Mesendoderm (in vitro differentiated cells): ENCODE results near the gene UVSSA.

Experiments used
- DNase-seq: peaks from one replicate; pipeline ENCODE4 v3.0.0; 2013
- H2AK5ac ChIP-seq: 2 replicates; pipeline ENCODE4 v1.6.1; 2013; ENCODE audit warnings: low read length, inconsistent platforms
- H2BK120ac ChIP-seq: 2 replicates; pipeline ENCODE4 v1.6.1; 2013; ENCODE audit warnings: low read depth, mild to moderate bottlenecking, low read length, moderate library complexity, mixed read lengths
- H2BK15ac ChIP-seq: replicated peaks from 2 replicates; pipeline ENCODE4 v1.6.1; 2013; ENCODE audit warnings: low read depth, mild to moderate bottlenecking, moderate library complexity
- H2BK5ac ChIP-seq: 2 replicates; pipeline ENCODE4 v1.6.1; 2013; ENCODE audit warnings: low read length, inconsistent platforms
- H3K18ac ChIP-seq: 2 replicates; pipeline ENCODE4 v1.6.1; 2013; ENCODE audit warnings: mild to moderate bottlenecking, low read length, mixed read lengths
- H3K23ac ChIP-seq: one replicate; pipeline ENCODE4 v1.6.1; 2013; ENCODE audit warnings: low read length
- H3K27ac ChIP-seq: 2 replicates; pipeline ENCODE4 v1.5.1; 2013; ENCODE audit warnings: low read depth, mild to moderate bottlenecking, inconsistent platforms, low read length, moderate library complexity
- H3K27me3 ChIP-seq: 2 replicates; pipeline ENCODE4 v1.6.1; 2013; ENCODE audit warnings: low read length, control low read depth, mild to moderate bottlenecking, inconsistent platforms; ENCODE audit not compliant: insufficient read depth, poor library complexity
- H3K36me3 ChIP-seq: 2 replicates; pipeline ENCODE4 v1.6.1; 2013; ENCODE audit warnings: low read length, inconsistent platforms; ENCODE audit not compliant: control insufficient read depth, insufficient read depth
- H3K4ac ChIP-seq: one replicate; pipeline ENCODE4 v1.6.1; 2013; ENCODE audit warnings: low read depth, mild to moderate bottlenecking, low read length, moderate library complexity
- H3K4me1 ChIP-seq: 2 replicates; pipeline ENCODE4 v1.6.1; 2013; ENCODE audit warnings: low read depth, low read length, inconsistent platforms; ENCODE audit not compliant: control insufficient read depth
- H3K4me2 ChIP-seq: 2 replicates; pipeline ENCODE4 v1.6.1; 2013; ENCODE audit warnings: low read length
- H3K4me3 ChIP-seq: 2 replicates; pipeline ENCODE4 v1.5.1; 2013; ENCODE audit warnings: mild to moderate bottlenecking, low read length
- H3K56ac ChIP-seq: one replicate; pipeline ENCODE4 v1.6.1; 2013; ENCODE audit warnings: low read length
- H3K79me1 ChIP-seq: 2 replicates; pipeline ENCODE4 v1.6.1; 2013; ENCODE audit warnings: low read length, inconsistent platforms
- H3K79me2 ChIP-seq: 2 replicates; pipeline ENCODE4 v1.6.1; 2013; ENCODE audit warnings: mild to moderate bottlenecking, low read length; ENCODE audit not compliant: control insufficient read depth, insufficient read depth
- H3K9ac ChIP-seq: 2 replicates; pipeline ENCODE4 v1.6.1; 2013; ENCODE audit warnings: low read length, inconsistent platforms
- H4K5ac ChIP-seq: one replicate; pipeline ENCODE4 v1.6.1; 2013; ENCODE audit warnings: low read length
- H4K8ac ChIP-seq: one replicate; pipeline ENCODE4 v1.6.1; 2013; ENCODE audit warnings: low read depth, mild to moderate bottlenecking, control low read depth, low read length, moderate library complexity
- WGBS: extraction: QIAGEN DNeasy Blood & Tissue Kit; methylation state at CpG from one replicate; pipeline ENCODE4 v1.1.7; 2013; ENCODE audit warnings: low lambda C conversion rate, missing lambda C conversion rate; ENCODE audit not compliant: insufficient coverage; ENCODE audit errors: extremely low coverage; 5-methylcytosine and 5-hydroxymethylcytosine counted together

The UVSSA gene

DNA sequence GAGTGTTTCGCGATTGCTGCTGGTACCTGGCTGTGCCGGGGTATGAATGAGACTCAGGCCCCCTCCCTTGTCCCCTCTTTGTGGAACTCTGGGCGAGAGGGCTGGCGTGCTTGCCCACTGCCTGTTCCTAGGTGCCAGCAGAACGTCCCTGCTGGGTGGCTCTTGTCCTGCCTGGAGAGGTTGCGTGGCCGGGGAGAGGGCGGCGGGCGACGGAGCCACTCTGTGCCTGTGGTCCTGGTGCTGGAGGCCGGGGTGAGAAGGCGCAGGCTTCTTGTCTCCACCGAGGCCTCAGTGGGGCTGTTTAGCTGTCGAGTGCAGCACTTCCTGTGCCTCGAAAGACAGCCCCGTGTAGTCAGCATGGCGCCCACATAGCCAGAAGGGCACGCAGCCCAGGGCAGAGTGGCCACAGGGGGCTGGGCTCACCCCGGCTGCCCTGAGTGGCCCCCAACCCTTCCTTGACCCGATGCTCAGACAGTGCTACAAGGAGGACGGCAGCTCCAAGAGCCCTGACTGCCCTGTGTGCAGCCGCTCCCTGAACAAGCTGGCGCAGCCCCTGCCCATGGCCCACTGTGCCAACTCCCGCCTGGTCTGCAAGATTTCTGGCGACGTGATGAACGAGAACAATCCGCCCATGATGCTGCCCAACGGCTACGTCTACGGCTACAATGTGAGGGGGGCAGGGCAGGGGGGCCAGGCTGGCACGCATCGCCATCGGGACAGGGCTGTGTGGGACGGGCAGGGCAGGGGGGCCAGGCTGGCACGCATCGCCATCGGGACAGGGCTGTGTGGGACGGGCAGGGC is 8.9 kb upstream of the UVSSA start:
- no peak overlapping the region for H2AK5ac ChIP-seq
- H3K9ac ChIP-seq: no peak overlapping the region
- no peaks in the 10 kb centered on the region for H3K4me1 ChIP-seq
- H3K18ac ChIP-seq: no peak overlapping the region
- no peaks in the 10 kb centered on the region for H3K27me3 ChIP-seq
- H4K5ac ChIP-seq: no peak overlapping the region
- no peaks in the 10 kb centered on the region for H3K79me2 ChIP-seq
- no peak for DNase-seq
- H3K4me3 ChIP-seq: no peak overlapping the region
- H4K8ac ChIP-seq: no peak overlapping the region
- no peak overlapping the region for H3K23ac ChIP-seq
- H3K27ac ChIP-seq: no peak overlapping the region
- no peak overlapping the region for H2BK15ac ChIP-seq
- no peak overlapping the region for H3K56ac ChIP-seq
- H2BK120ac ChIP-seq: no peak overlapping the region
- H3K79me1 ChIP-seq: no peaks in the 10 kb centered on the region
- H2BK5ac ChIP-seq: no peak overlapping the region
- no CpG with 5 or more reads among the region's 41 CpGs for WGBS
- peaks cover 14% of the 10 kb centered on the region for H3K36me3 ChIP-seq
- no peak overlapping the region for H3K4ac ChIP-seq
- no peak overlapping the region for H3K4me2 ChIP-seq

DNA sequence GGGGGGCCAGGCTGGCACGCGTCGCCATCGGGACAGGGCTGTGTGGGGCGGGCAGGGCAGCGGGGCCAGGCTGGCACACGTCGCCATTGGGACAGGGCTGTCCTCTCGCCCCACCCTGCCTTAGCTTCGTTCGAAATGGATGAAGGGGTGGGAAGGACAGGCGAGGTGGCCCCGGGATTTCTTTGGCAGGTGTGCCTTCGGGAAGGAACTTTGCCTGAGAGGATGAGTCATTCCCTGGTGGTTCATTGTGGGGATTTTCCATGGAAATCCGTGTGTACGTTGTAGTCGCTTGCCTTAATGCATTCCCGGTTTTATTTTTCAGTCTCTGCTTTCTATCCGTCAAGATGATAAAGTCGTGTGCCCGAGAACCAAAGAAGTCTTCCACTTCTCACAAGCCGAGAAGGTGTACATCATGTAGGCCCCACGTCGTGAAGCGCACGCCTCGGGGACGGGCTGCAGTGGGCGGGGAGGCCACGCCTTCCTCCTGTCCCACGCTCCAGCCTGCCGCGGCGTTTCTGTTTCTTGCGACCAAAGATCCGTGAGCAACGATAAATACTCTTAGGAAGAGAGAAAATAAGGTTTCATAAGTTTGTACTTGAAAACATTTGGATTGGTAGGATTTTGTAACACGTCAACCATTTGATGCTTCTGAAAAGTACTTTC is 8.1 kb upstream of the UVSSA start:
- no CpG with 5 or more reads among the region's 38 CpGs for WGBS
- no peak overlapping the region for H3K23ac ChIP-seq
- H3K79me1 ChIP-seq: no peaks in the 10 kb centered on the region
- no peak overlapping the region for H2AK5ac ChIP-seq
- H4K5ac ChIP-seq: no peak overlapping the region
- H3K4me1 ChIP-seq: no peaks in the 10 kb centered on the region
- no peak overlapping the region for H3K4me2 ChIP-seq
- no peaks in the 10 kb centered on the region for H3K79me2 ChIP-seq
- H3K4me3 ChIP-seq: no peak overlapping the region
- H3K27me3 ChIP-seq: no peaks in the 10 kb centered on the region
- no peak overlapping the region for H2BK120ac ChIP-seq
- no peak overlapping the region for H2BK15ac ChIP-seq
- H3K56ac ChIP-seq: no peak overlapping the region
- no peak for DNase-seq
- H3K27ac ChIP-seq: no peak overlapping the region
- H3K4ac ChIP-seq: no peak overlapping the region
- no peak overlapping the region for H3K18ac ChIP-seq
- H4K8ac ChIP-seq: no peak overlapping the region
- H2BK5ac ChIP-seq: no peak overlapping the region
- H3K36me3 ChIP-seq: peaks cover 14% of the 10 kb centered on the region
- no peak overlapping the region for H3K9ac ChIP-seq

DNA sequence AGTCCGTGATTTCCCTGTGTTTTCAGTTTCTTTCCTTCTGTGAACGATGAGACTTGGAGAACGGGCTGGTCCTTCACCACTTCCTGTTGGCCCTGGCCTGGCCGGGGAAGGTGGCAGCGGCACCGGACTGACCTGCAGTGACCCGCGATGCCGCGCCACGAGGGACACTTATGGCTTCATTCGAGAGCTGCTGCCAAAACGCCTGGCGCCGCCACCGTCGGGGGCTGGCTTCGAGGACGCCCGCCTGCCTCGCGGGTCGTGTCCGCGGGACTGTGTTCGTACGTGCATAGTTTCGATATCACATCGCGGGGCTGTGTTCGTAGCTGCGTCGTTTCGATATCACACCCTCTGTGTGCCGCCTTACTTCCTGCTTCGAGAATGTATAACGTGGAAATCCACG is 7.5 kb upstream of the UVSSA start:
- no peak overlapping the region for H3K4me3 ChIP-seq
- no peaks in the 10 kb centered on the region for H3K4me1 ChIP-seq
- no peak overlapping the region for H3K56ac ChIP-seq
- H4K8ac ChIP-seq: no peak overlapping the region
- H2BK120ac ChIP-seq: no peak overlapping the region
- no peak overlapping the region for H2AK5ac ChIP-seq
- H3K18ac ChIP-seq: no peak overlapping the region
- H3K23ac ChIP-seq: no peak overlapping the region
- no peaks in the 10 kb centered on the region for H3K27me3 ChIP-seq
- H3K27ac ChIP-seq: no peak overlapping the region
- peaks cover 14% of the 10 kb centered on the region for H3K36me3 ChIP-seq
- no peak for DNase-seq
- H3K4ac ChIP-seq: no peak overlapping the region
- WGBS: no CpG with 5 or more reads among the region's 38 CpGs
- H3K9ac ChIP-seq: no peak overlapping the region
- no peak overlapping the region for H4K5ac ChIP-seq
- H3K79me1 ChIP-seq: no peaks in the 10 kb centered on the region
- no peak overlapping the region for H2BK5ac ChIP-seq
- H3K79me2 ChIP-seq: no peaks in the 10 kb centered on the region
- no peak overlapping the region for H2BK15ac ChIP-seq
- H3K4me2 ChIP-seq: no peak overlapping the region

DNA sequence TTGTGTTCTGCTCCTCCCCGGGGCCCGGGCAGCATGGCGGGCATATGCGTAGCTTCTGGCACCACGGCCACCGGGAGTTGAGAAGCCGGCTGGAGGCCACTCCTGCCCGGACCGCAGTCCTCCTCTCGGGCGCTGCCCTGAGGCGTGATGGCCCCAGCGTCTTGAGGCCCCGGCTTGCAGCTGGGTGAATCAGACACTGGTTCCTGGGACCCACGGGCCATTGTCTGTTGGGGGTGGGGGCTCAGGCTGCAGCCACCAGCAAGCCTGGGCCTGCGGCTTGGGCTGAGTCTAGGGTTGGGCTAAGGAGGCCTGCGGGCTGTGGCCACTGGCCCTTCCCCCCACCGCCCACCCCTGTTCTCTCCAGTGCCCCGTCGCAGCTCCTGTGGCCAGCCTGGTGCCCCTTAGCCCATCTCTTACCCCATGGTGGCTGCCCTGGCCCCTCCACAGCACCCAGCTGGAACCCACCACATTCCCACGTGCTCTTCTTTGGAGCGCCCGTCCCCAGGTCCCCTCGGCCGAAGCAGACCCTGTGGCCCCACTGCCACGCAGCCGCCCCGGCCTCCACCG is 6.7 kb upstream of the UVSSA start:
- H3K36me3 ChIP-seq: peaks cover 14% of the 10 kb centered on the region
- no peak overlapping the region for H3K18ac ChIP-seq
- H3K27me3 ChIP-seq: no peaks in the 10 kb centered on the region
- peaks cover 3% of the 10 kb centered on the region for H3K79me1 ChIP-seq
- H3K4me3 ChIP-seq: no peak overlapping the region
- no peak overlapping the region for H3K23ac ChIP-seq
- no peak overlapping the region for H4K5ac ChIP-seq
- no CpG with 5 or more reads among the region's 29 CpGs for WGBS
- H3K27ac ChIP-seq: no peak overlapping the region
- no peak overlapping the region for H3K4ac ChIP-seq
- no peak overlapping the region for H2AK5ac ChIP-seq
- no peak overlapping the region for H4K8ac ChIP-seq
- no peak overlapping the region for H3K4me2 ChIP-seq
- H3K4me1 ChIP-seq: no peaks in the 10 kb centered on the region
- H2BK5ac ChIP-seq: no peak overlapping the region
- no peak overlapping the region for H2BK120ac ChIP-seq
- no peak overlapping the region for H3K9ac ChIP-seq
- DNase-seq: no peak
- no peaks in the 10 kb centered on the region for H3K79me2 ChIP-seq
- no peak overlapping the region for H3K56ac ChIP-seq
- H2BK15ac ChIP-seq: no peak overlapping the region

DNA sequence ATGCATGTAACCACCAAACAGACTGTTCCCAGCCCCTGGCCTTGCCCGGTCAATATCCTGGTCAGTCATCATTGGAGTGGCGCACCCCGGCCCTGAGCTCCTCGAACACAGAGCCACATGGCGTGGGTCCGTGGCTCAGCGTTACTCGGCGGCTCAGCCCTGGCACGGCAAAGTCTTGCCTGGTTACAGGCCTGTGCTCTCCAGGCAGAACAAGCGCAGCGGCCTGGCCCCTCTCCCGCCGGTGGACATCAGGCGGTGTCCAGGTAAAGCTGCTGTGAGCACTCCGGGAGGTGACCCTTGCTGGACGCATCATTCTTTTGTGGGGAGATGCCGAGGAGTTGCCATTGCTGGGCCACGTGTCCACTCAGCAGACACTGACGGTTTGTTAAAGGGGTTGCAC is 6.1 kb upstream of the UVSSA start:
- no peak overlapping the region for H2AK5ac ChIP-seq
- H3K23ac ChIP-seq: no peak overlapping the region
- no peak overlapping the region for H3K9ac ChIP-seq
- no peak overlapping the region for H3K4me2 ChIP-seq
- H3K56ac ChIP-seq: no peak overlapping the region
- H4K8ac ChIP-seq: no peak overlapping the region
- H2BK5ac ChIP-seq: no peak overlapping the region
- no peak overlapping the region for H3K18ac ChIP-seq
- no peaks in the 10 kb centered on the region for H3K4me1 ChIP-seq
- H2BK120ac ChIP-seq: no peak overlapping the region
- peaks cover 3% of the 10 kb centered on the region for H3K79me1 ChIP-seq
- peaks cover 14% of the 10 kb centered on the region for H3K36me3 ChIP-seq
- DNase-seq: no peak
- H2BK15ac ChIP-seq: no peak overlapping the region
- H3K27ac ChIP-seq: no peak overlapping the region
- WGBS: no CpG with 5 or more reads among the region's 20 CpGs
- H3K79me2 ChIP-seq: no peaks in the 10 kb centered on the region
- no peaks in the 10 kb centered on the region for H3K27me3 ChIP-seq
- no peak overlapping the region for H4K5ac ChIP-seq
- H3K4ac ChIP-seq: no peak overlapping the region
- H3K4me3 ChIP-seq: no peak overlapping the region
